ENCODE measurements around the gene RAB17. TPM values are rescaled to one million over a fixed set of nuclear protein-coding genes. Genes with fewer than 3 reads are reported as not detected.
A peak's percentile ranks its signal among the peaks of the same experiment; 100 is the strongest.

The RAB17 gene
- total and polyA plus RNA-seq, 7 donors: 0.33 to 48.8 (median 2.8) TPM

DNA sequence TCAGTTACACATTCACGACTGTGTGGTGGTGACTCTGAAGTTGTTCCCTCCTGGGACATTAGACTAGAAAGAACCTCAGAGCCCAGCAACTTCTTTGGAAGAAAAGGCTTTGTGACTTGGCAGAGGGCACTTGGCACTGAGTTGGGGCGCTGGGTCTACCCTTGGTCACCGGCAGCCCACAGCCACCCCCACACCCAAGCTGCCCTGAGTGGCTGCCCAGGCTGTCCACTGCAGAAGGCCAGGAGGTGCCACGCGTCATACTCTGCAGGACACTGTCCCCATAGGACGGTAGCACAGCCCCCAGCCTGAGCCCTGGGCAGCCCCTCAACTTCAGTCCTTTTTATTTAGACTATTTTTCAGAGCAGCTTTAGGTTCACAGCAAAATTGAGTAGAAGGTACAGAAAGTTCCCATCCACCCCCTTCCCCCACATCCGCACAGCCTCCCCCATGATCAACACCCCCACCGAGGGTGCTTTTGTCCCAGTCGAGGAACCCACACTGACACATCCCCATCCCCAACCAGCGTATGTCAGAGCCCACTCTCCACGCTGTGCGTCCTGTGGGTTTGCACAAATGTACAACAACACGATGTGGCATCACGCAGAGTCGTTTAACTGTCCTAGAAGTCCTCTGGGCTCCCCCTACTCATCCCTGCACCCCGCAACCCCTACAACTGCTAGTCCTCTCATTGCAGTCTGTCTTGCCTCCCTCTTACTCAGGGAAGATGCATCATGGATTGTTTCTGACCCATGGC lies 23.1 kb downstream of the RAB17 start:
- intact Hi-C loops (cut with DNase I): no loop called here
- no peaks in the 10 kb centered on the region for H3K9me3 ChIP-seq
- H3K27me3 ChIP-seq: peaks cover 0 to 15% (median 11%) of the 10 kb centered on the region in 3 donors
- H3K27ac ChIP-seq: no peak overlapping the region
- no peak overlapping the region for H3K4me3 ChIP-seq
- peaks cover 0 to 10% (median 7%) of the 10 kb centered on the region in 4 donors for H3K4me1 ChIP-seq
- DNase-seq: no peak
- H3K36me3 ChIP-seq: no peaks in the 10 kb centered on the region
- 87% methylated on average over 16 of the region's 16 CpGs for WGBS, 2 donors
- TF ChIP-seq POLR2A (IDR thresholded peaks at IDR 0.05): no peak
- TF ChIP-seq POLR2AphosphoS5 (IDR thresholded peaks at IDR 0.05): no peak
- no peak for TF ChIP-seq EP300 (IDR thresholded peaks at IDR 0.05)
- TF ChIP-seq, protein P1, sequence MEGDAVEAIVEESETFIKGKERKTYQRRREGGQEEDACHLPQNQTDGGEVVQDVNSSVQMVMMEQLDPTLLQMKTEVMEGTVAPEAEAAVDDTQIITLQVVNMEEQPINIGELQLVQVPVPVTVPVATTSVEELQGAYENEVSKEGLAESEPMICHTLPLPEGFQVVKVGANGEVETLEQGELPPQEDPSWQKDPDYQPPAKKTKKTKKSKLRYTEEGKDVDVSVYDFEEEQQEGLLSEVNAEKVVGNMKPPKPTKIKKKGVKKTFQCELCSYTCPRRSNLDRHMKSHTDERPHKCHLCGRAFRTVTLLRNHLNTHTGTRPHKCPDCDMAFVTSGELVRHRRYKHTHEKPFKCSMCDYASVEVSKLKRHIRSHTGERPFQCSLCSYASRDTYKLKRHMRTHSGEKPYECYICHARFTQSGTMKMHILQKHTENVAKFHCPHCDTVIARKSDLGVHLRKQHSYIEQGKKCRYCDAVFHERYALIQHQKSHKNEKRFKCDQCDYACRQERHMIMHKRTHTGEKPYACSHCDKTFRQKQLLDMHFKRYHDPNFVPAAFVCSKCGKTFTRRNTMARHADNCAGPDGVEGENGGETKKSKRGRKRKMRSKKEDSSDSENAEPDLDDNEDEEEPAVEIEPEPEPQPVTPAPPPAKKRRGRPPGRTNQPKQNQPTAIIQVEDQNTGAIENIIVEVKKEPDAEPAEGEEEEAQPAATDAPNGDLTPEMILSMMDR (IDR thresholded peaks at IDR 0.05): no peak

DNA sequence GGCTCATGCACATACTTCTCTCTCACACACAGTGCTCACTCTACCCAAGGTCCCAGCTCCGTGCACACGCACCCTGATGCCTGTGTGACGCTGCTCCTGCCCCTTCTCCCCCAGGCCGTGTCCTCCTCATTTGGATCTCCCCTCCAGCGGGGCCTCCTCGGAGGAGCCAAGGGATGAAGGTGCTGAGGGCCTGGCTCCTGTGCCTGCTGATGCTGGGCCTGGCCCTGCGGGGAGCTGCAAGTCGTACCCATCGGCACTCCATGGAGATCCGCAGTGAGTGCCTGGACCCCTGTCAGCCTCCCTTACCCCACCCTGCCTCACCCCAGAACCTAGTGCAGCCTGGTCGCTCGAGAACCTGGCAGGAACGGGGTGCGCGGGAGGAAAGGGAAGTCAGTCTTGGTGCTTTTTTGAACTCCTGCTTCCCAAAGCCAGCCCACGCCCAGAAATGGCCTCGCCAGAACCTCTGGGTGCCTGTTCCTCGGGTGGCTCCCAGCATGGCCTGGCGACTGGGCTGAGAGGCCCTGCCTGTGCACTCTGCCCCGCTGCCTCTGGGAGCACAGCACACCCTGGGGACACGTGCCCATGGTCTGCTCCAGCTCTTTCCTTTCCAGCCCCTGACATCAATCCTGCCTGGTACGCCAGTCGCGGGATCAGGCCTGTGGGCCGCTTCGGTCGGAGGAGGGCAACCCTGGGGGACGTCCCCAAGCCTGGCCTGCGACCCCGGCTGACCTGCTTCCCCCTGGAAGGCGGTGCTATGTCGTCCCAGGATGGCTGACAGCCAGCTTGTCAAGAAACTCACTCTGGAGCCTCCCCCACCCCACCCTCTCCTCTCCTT lies 23.9 kb downstream of the RAB17 start, which contains the start of gene PRLH:
Gene PRLH, plus strand, starts transcription at position 174 of the 835 bp plus-strand sequence. Its CDS starts 0 bp downstream, at position 174.
- Histone ChIP-seq H3K4me1 (peaks cover 0 to 2% (median under 1%) of the 10 kb centered on the region in 4 donors), H3K36me3 (no peaks in the 10 kb centered on the region), H3K9me3 (no peaks in the 10 kb centered on the region), H3K27ac (no peak within 1 kb of the TSS), H3K27me3 (peaks cover 0 to 15% (median 11%) of the 10 kb centered on the region in 3 donors), H3K4me3 (no peak within 1 kb of the TSS)
- TF ChIP-seq POLR2AphosphoS5 (IDR thresholded peaks at IDR 0.05): no peak
- TF ChIP-seq, protein P1 (IDR thresholded peaks at IDR 0.05): no peak
- DNase-seq: peak; percentile 48
- intact Hi-C loops (cut with DNase I): no loop called here
- 75 to 79% methylated on average over 32 of the region's 32 CpGs for WGBS, 2 donors

DNA sequence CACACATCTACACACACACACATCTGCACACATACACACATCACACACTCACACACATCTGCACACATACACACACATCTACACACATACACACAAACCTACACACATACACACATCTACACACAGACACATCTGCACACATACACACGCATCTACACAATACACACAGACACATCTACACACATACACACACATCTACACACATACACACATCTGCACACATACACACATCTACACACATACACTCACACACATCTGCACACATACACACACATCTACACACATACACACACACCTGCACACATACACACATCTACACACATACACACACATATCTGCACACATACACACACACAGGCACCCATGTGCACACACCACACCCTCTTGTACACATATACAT lies 24.6 kb downstream of the RAB17 start:
- Histone ChIP-seq H3K36me3 (no peaks in the 10 kb centered on the region), H3K4me3 (no peak overlapping the region), H3K27ac (no peak overlapping the region), H3K9me3 (no peaks in the 10 kb centered on the region), H3K27me3 (peaks cover 0 to 15% (median 11%) of the 10 kb centered on the region in 3 donors), H3K4me1 (no peaks in the 10 kb centered on the region)
- WGBS, 2 donors: 96 to 99% methylated on average over 1 of the region's 1 CpG
- intact Hi-C loops (cut with DNase I): no loop called here
- TF ChIP-seq EP300 (IDR thresholded peaks at IDR 0.05) (no peak), POLR2AphosphoS5 (IDR thresholded peaks at IDR 0.05) (no peak), POLR2A (IDR thresholded peaks at IDR 0.05) (no peak)
- TF ChIP-seq, protein P1 (IDR thresholded peaks at IDR 0.05): no peak
- no peak for DNase-seq

DNA sequence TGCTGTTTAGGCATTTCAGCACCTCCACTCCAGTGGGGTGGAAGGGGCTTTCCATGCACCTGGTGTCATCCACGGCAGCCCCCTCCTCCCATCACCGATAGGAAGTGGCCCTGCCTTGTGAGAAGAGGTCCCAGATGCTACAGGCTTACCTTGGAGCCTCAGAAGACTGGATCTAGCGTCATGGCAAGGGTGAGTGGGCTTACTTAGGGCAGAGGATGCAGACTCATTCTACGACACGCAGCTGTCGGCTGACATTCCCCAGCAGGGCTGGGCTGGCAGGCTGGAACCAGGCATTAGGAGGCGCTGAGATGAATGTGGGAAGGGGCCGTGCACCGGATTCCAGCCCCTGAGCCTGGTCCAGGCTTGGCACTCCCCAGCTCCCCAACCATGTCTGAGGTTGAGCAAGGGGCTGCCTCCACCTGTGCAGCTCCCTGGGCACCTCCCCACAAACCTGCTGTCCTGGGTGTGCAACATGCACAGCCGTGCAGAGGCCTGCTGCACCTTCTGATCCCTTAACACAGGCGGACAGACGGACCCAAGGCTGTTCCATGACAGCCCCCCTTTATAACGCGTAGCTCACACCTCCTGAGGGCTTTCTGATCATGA lies 25.9 kb downstream of the RAB17 start:
- Histone ChIP-seq H3K4me1 (peaks cover 0 to 2% (median 1%) of the 10 kb centered on the region in 4 donors), H3K36me3 (no peaks in the 10 kb centered on the region), H3K9me3 (no peaks in the 10 kb centered on the region), H3K27ac (no peak overlapping the region), H3K4me3 (no peak overlapping the region), H3K27me3 (peaks cover 0 to 15% (median 11%) of the 10 kb centered on the region in 3 donors)
- no peak for TF ChIP-seq POLR2A (IDR thresholded peaks at IDR 0.05)
- TF ChIP-seq POLR2AphosphoS5 (IDR thresholded peaks at IDR 0.05): no peak
- TF ChIP-seq EP300 (IDR thresholded peaks at IDR 0.05): no peak
- TF ChIP-seq, protein P1 (IDR thresholded peaks at IDR 0.05): no peak
- 83 to 87% methylated on average over 14 of the region's 14 CpGs for WGBS, 2 donors
- peak; percentile 43 for DNase-seq
- intact Hi-C loops (cut with DNase I): no loop called here
